ENCODE data around the gene BTBD6.

BTBD6 gene

GRCh38 chr14:105206873-105207272, 41.5 kb upstream of the BTBD6 start:
- DNase-seq (ENCODE audit: low read depth) = no peak
- H3K4me3 ChIP-seq (ENCODE audit: low read length) = no peak overlapping the region
- TF ChIP-seq, protein P1, sequence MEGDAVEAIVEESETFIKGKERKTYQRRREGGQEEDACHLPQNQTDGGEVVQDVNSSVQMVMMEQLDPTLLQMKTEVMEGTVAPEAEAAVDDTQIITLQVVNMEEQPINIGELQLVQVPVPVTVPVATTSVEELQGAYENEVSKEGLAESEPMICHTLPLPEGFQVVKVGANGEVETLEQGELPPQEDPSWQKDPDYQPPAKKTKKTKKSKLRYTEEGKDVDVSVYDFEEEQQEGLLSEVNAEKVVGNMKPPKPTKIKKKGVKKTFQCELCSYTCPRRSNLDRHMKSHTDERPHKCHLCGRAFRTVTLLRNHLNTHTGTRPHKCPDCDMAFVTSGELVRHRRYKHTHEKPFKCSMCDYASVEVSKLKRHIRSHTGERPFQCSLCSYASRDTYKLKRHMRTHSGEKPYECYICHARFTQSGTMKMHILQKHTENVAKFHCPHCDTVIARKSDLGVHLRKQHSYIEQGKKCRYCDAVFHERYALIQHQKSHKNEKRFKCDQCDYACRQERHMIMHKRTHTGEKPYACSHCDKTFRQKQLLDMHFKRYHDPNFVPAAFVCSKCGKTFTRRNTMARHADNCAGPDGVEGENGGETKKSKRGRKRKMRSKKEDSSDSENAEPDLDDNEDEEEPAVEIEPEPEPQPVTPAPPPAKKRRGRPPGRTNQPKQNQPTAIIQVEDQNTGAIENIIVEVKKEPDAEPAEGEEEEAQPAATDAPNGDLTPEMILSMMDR (conservative IDR thresholded peaks at IDR 0.05; ENCODE audit: low read length) = no peak

GRCh38 chr14:105207460-105207901, 40.9 kb upstream of the BTBD6 start:
- DNase-seq (ENCODE audit: low read depth) = no peak
- TF ChIP-seq, protein P1 (conservative IDR thresholded peaks at IDR 0.05; ENCODE audit: low read length) = no peak
- no peak overlapping the region for H3K4me3 ChIP-seq (ENCODE audit: low read length)

DNA sequence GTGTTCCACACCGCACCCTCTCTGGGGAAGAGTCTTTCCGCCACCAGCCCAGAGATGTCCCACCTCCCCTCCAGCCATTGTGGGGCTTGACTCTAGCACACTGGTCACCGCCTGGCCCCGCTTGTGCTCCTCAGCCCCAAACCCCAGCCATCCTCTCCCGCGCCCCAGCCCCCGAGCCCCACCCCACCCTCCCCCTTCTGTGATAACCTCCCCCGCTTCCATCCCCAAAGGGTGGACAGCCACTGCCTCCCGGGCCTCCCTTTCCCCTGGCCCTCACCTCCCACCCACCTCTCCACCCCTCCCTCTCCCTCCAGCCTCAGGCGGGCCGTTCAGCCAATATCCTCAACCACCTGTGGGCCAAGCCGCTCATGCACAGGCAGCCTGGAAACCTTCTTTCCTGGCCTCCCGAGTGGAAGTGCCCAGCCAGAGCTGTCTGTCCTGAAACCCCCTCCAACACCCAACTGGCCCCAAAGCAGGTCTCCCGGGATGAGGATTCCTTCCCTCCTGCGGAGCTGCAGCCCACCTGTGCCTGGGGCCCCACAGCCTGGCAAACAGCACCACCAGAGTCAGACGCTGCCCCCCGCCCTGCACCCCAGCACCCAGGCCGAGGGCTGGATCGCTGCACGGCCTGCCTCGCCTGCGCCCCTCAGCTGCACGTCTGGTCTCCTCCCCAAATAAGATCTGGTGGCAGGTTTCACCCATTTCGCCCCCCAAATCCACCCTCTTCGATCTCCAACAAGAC, 40.2 kb upstream of the BTBD6 start:
- H3K4me3 ChIP-seq (ENCODE audit: low read length) = no peak overlapping the region
- no peak for DNase-seq (ENCODE audit: low read depth)
- TF ChIP-seq, protein P1 (conservative IDR thresholded peaks at IDR 0.05; ENCODE audit: low read length) = no peak

DNA sequence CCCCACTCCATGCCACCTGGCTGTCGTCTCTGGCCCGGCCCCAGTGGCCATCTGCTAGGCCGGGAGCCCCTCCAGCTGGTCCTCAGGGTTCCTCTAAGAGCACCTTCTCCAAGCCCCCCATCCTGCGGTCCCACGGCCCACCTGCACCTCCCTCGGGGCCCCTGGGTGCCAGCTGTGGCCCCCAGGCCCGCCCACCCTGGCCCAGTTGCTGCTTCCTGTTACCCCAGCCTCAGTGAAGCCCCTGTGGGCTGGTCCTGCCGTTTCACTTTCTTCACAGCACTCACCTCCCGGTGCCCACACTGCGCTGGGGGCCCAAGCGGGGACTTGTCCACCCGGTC, 39.6 kb upstream of the BTBD6 start:
- no peak for DNase-seq (ENCODE audit: low read depth)
- TF ChIP-seq, protein P1 (conservative IDR thresholded peaks at IDR 0.05; ENCODE audit: low read length) = no peak
- no peak overlapping the region for H3K4me3 ChIP-seq (ENCODE audit: low read length)

- no peak for DNase-seq (ENCODE audit: low read depth)
- H3K4me3 ChIP-seq (ENCODE audit: low read length) = no peak overlapping the region
- TF ChIP-seq, protein P1 (conservative IDR thresholded peaks at IDR 0.05; ENCODE audit: low read length) = no peak
Measured at GRCh38 chr14:105209091-105209490, 39.2 kb upstream of the BTBD6 start.

DNA sequence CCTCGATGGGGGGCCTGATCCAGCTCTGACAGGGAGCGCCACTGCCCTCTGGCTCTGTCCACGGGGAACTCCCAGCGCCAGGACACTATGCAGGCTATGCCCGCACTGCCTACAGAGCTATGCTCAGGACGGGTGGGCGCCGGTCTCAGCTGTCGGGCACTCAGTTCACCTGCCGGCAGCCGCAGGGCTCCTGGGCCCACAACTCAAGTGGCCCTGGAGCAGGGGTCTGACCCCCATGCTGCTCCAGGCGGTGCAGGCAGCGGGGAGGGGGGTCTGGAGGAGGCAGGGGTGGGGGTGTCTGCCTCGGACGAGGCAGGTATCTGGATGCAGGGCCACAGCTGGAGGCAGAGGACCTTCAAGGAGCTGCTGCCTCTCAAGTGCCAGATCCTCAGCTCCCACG, 38.7 kb upstream of the BTBD6 start:
- TF ChIP-seq, protein P1 (conservative IDR thresholded peaks at IDR 0.05; ENCODE audit: low read length) = no peak
- no peak overlapping the region for H3K4me3 ChIP-seq (ENCODE audit: low read length)
- DNase-seq (ENCODE audit: low read depth) = no peak

- TF ChIP-seq, protein P1 (conservative IDR thresholded peaks at IDR 0.05; ENCODE audit: low read length) = no peak
- DNase-seq (ENCODE audit: low read depth) = no peak
- H3K4me3 ChIP-seq (ENCODE audit: low read length) = no peak overlapping the region
Measured at GRCh38 chr14:105210266-105211025, 37.9 kb upstream of the BTBD6 start.

Data from AG10803 (cell line).